Right renal pelvis (tissue), 4 donors: ENCODE data around the gene TEX36. TPM values are rescaled to one million over a fixed set of nuclear protein-coding genes. Genes with fewer than 3 reads are reported as not detected.
"Not testable (repeated sequence)": the region's sequence is repeated elsewhere in the genome, so short reads cannot be mapped to it uniquely, and the experiment has no call there.

Source experiments
- DNase-seq, 4 donors: peaks; one replicate each; pipeline ENCODE4 v3.0.0-alpha.2; 2013; ENCODE audit warnings: low read depth in 4 of 4, low spot score in 3 of 4, missing footprints in 1 of 4
- polyA plus RNA-seq, 4 donors: library from polyadenylated mRNA; unstranded; fragments of 120-200 nt; gene quantifications; one replicate each; pipeline ENCODE4 v1.2.1, GENCODE V29; 2013; ENCODE audit not compliant: insufficient read length in 4 of 4

The TEX36 gene
- polyA plus RNA-seq, 4 donors = not detected

DNA sequence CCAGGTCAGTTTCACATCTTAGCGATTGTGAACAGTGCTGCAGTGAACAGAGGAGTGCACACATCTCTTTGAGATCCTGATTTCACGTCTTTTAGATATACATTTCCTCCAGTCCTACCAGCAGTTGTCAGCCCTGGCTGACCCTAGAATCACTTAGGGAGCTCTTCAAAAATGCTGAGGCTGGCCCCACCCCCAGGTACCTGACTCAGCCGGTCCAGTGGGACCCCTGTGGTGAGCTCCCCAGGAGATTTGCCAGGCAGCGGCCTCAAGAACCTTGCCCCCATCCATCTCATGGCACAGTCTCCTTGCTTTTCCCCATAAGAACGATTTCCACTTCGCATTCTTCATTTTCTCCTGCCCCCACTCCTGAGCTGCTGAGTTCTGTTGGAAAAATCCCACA is 45.5 kb downstream of the TEX36 start:
- DNase-seq = no peak

DNA sequence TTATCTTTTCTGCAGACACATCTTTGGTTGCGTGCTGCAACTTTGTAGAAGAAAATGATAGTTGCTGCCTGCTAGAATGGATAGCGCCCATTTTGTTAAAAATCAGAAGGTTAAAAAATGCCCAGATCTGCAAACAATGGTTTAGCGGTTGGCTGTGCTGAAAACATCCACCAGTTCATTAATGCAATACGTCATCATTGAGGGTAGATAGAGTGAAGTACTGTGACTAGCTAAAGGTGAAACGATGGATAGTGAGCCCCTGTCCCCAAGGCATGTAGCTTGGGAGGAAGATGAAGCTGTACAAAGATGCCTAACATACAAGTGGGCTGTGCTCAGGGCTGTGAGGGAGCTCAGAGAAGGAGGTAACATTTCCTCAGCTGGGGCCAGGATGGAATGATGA is 48.4 kb downstream of the TEX36 start:
- no peak for DNase-seq

DNA sequence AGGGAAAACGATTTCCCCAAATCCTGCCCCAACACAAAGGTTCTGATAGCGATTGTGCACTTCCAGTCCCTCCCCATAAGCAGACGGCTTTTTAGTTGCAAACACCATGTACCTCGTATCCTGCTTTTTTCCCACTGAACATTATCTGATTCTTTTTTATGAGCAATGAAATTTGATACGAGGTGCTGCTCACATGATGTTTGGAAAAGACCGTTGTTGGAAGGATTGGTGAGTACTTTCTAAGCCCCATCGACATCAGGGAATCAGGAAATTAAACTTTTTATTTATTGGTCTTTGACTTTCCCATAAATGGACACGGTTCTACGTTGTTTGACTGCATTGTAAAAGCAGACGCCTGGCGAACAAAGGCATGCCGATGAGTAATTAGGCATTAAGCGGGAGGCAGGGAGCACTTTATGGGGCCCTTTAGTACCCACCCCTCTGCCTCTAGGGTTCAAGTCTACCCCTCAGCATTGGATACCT is 49.4 kb downstream of the TEX36 start:
- DNase-seq = peak in 2 of 4 donors; percentile 5 to 7

DNA sequence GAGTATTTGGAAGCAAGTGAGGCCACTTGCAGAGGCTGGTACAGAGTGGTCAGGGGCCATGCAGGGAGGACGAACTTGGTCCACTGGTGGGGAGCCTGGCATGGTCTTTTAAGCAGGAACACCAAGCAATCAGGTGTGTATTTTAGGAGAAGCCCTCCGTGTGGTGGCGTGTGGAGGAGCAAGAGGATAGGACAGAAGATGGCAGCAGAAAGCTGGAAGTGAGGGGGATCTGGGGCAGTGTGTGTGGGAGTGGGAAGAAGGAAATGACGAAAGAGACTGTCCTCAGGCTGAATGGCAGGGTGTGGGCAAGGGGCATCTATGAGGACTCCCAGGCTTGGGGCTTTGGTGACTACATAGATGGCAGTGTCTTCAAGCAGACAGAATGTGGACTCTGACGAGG is 51.2 kb downstream of the TEX36 start:
- no peak for DNase-seq

DNA sequence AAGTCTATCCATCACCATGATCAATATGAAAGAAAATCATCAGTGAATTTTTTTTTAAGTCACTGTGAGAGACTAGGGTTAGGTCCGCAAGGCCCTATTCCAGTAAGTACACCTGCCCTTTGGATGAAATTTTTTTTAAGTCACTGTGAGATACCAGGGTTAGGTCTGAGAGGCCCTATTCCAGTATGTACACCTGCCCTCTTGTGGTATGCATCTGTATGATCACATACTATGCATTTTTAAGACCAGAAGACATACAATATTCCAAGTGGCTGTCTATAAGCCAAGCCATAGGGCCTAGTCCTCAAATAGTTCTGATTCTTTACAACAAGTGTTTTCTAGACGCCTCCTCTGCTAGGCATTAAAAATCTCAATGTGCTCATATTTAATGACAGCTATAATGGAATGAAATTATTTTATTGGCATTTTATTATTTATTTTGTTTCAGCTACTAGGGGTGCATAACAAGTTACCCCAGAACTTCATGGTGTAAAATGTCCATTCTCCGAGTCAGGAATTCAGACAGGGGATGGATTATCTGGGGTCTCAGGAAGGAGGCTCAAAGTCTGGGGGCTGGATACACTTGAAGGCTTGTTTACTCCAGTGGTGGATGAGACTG is 53.1 kb downstream of the TEX36 start:
- DNase-seq = peak in 2 of 4 donors; percentile 11 to 22

DNA sequence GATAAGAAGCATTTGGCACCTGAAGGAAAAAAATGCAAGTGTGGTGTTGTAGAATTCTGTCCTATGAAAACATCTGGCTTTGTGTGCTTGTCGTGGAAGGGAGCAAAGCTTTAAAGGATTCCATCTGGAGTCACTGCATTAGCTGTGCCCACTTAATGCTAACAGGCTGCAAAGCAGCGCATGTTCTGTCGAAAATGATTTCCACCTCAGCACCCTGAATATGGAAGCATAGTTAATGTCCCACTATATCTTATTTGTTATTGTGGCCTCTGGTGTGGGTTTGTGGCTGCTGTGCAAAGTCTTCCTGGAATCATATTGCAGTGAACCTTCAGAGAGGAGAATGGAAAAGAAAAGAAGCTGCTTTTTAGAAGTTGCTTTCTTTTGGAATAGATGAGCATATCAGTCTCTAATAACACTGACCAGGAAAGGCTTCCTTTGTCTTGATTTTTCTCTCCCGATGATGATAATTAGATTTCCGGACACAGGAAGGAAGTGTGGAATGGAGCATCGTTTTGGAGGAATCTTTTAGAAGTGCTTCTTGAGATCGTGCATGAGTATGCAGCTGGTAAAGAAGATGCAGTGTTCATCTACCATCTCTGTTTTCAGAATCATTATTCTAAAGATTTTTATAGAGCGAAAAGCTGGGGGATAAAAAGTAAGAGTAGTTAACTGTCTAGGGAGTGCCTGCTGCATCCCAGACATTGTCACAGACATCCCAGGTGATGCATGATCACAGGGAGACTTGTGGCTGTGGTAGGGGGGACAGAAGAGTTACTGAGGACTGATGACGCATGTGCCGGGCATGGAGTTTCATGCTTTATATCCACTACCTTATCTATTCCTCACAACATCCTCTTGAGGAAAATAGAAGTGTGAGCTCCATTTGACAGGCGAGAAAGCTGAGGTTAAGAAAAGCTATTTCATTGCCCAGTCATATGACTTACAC is 54.6 kb downstream of the TEX36 start:
- DNase-seq = no peak

DNA sequence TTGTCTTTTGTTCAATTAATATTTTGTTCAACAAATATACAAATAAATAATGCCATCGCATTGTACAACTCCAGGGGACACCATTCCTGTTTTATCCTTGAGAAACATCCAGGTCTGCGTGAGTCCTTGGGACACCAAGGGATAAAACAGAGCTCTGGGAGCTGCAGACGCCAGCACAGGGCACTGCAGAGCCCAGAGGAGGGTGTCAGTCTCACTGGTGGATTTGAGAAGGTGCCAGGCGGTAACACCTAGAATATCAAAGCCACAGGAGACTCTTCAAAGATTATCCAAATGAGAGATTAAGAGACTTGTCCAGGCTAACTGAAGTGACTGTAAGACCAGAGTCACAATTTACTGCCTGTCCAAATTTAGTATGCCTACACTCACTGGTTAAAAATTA is 55.3 kb downstream of the TEX36 start:
- DNase-seq = no peak

DNA sequence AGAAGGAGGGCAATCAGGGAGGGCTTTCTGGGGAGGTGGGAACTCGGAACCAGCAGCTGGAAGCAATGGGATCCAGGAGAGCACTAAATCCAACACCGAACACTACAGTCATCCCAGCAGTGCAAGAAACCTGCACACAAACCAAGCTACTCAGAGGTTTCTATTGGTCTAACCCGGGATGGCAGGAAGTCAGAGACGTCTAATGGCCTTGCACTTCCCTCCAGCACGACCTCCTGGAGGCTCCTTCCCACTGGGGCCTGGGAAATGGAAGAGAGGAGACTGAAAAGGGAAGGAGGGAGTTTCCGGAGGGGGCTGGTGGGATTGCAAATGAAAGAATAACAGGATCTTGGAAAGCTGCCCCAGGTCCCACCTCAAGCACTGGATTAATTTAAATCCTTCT is 56.3 kb downstream of the TEX36 start:
- DNase-seq = no peak

DNA sequence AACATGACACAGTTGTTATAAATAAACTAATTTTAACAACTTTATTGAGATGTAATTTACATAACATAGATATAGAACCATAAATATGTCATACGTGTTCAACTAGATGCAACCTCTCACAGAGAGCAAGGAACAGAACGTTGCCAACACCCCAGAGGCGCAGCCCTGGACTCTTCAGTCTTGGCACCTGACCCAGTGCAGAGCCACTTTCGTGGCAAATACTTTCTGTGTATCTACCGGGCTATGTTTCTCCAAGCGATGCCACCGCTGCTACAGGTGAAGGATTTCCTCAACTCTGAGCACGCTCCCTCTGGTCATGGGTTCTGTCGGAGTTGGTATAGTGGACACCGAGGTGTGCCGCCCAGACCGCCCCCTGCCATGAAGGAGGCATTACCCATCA is 57.4 kb downstream of the TEX36 start:
- DNase-seq = no peak

DNA sequence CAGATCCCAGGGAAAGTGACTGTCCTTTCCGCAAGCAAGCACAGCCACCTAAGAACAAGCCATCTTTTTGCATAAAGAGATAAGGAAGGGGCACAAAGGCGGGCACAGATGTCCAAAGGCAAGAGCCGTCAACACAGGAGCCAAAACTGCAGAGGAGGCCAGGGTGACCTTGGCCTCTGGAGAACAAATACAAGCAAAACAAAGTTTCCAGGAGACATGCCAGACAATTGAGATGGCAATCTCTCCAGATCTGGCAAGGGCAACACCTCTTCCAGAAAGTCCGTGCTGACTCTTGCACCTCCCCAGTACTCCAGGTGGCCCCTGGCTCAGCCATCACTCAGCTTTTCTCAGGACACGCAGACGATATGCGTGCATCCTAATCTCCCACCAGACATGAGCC is 58.2 kb downstream of the TEX36 start:
- DNase-seq = no peak

DNA sequence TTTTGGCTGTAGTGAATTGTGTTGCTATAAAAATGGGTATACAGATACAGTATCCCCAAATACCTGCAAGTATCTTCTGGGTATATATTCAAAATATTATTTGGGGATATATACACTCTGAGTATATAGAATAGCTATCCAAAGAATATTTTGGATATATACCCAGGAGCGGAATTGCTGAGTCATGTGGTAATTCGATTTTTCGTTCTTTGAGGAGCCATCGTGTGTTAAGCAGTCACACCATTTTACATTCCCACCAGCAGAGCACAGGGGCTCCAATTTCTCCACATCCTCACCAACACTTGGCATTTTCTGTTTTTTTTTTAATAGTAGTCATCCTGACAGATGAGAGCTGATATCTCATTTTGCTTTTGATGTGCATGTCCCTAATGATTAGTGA is 61.9 kb downstream of the TEX36 start:
- DNase-seq = no peak

DNA sequence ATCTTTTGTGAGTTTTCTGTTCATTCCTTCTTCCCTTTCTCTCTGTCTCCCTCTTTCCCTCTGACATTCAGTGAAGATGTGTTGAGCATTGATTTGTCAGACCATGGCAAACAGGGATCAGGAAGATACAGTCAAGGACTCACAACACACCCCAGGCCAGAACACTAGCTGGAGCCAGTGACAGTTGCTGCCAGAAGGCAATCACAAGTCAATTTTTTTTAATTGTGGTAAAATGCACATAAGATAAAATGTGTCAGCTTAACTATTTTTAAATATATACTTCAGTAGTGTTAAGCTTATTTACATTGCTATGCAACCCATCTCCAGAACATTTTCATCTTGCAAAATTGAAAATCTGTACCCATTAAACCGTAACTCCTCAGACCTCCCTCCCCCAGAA is 62.6 kb downstream of the TEX36 start:
- DNase-seq = no peak

DNA sequence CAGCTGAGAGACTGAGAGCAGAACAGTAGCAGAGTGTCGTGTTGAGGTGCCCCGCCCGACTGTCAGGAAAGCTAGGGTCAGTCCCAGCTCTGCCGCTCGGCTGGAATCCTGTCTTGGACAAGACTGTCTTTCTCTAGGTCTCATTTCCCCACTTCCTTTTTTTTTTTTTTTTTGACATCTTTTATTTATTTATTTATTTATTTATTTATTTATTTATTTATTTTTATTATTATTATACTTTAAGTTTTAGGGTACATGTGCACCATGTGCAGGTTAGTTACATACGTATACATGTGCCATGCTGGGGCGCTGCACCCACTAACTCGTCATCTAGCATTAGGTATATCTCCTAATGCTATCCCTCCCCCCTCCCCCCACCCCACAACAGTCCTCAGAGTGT is 69.9 kb downstream of the TEX36 start:
- not testable (repeated sequence) for DNase-seq

DNA sequence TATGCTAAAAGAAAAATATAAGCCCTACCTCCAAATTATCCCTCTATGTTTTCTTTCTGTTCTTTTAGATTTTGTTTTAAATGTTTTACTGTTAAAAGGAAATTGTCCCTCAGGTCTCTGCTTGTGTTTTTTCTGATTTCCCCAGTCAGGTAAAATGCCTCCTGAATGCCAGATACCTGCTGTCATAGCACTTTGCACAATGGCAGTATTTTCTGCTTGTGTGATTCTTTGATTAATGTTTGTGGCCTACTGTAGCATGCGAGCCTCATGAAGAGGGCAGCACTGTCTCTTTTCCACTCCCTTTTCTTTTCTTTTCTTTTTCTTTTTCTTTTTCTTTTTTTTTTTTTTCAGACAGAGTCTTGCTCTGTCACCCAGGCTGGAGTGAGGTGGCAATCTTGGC is 71.2 kb downstream of the TEX36 start:
- DNase-seq = no peak

DNA sequence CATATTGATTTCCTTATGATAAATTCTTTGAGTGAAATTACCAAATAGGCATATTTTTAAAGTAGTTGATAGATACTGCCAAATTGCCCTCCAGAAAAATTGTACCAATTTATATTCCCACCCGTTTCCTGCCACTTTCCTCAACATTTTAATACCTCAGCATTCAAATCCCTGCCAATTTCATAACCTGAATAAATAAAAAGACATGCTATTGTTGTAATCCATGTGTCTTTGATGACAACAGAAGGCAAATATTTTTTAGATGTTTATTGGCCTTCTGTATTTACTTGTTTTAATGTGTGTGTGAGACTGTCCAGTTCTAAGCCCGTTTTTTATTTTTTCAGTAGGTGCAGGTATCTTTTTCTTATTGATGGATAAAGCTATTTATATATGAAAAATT is 71.7 kb downstream of the TEX36 start:
- DNase-seq = no peak

DNA sequence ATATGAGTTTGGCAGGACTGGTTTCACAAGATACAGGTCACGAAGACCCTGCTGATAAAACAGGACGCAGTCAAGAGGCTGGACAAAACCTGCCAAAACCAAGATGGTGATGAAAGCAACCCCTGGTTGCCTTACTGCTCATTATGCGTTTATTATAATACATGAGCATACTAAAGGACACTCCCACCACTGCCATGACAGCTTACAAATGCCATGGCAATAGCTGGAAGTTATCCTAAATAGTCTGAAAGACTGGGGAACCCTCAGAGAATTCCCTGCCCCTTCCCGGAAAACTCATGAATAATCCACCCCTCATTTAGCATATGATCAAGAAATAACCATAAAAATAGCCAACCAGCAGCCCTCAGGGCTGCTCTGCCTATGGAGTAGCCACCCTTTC is 73.1 kb downstream of the TEX36 start:
- DNase-seq = no peak

DNA sequence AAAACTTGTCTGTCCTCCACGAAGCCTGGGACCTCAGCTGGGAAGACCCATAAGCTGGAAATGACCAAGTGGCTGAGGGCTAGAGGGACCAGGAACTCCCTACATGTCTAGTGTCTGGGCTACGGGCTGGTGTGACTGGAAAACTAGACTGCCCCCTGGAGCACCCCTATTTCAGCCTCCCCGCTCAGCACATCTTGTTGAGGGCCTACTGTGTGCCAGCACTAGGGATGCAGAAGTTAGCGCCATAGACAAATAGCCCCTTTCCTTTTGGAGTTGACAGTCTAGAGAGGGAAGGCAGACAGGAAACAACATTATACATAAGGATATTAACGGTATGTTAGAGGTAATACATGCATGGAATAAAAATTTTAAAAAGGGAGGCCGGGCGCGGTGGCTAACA is 74.5 kb downstream of the TEX36 start:
- no peak for DNase-seq

DNA sequence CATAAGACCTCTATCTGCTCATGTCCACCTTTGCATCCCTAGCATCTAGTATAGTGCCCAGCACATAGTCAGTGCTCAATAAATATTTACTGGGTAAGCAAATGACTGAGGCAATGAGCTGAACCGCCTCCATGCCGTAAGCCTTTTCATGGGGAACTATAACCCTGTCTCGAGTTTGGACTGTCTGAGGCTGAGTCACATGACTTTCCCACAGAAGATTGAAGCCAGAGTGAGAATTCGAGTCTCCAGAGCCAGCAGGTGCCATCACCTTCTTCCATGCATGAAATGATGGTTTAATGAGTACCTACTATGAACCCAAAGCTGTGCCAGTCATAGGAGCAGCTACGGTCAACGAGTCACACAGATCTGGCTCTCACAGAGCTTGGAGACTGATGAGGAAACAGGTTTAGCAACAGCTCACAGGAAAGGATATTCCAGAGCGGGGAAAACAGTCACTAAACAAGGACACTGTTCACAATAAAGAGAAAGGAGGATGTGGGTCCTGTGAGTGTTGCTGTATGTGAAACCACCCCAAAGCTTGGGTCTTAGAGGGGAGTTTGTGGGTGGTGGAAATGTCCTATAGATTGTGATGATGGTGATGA is 75.2 kb downstream of the TEX36 start:
- DNase-seq = no peak

DNA sequence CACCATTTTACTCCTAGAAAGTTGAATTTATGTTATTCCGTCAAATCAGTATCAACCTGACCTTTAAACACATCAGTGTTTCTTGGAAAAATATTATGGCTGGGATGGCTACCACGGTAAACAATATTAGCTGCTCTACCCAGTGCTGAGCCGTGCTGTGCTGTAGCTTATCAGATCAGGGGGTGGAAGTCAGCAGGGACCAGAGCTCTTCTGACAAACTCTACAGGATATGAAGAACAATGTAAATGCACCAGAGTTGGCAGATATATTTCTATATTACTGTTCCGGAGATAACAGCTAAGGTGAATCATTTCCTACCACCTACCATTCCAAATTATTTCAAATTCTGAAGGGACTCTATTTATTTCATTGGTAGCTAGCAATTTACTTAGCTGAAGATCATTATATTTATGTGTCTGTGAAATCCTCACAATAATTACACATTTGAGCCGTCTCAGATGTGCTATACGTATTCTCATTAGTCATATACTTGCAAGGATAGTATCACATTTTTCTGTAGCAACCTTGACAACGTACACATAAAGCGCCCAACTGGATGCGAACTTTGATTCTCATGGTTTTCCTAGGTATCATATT is 76.5 kb downstream of the TEX36 start:
- DNase-seq = no peak
